ENCODE measurements around the gene SLFN14.

SLFN14 gene

GRCh38 chr17:35534576-35535093, 26.0 kb downstream of the SLFN14 start:
- TF ChIP-seq POLR2AphosphoS5 (IDR thresholded peaks at IDR 0.05; ENCODE audit: low read depth, low read length) (no peak), SIN3A (IDR thresholded peaks at IDR 0.05; ENCODE audit: borderline replicate concordance, insufficient read depth, low read length) (no peak)

- TF ChIP-seq SIN3A (IDR thresholded peaks at IDR 0.05; ENCODE audit: borderline replicate concordance, insufficient read depth, low read length): no peak
- no peak for TF ChIP-seq FOXP2 (optimal IDR thresholded peaks at IDR 0.05; ENCODE audit: borderline replicate concordance, extremely low read depth, extremely low read length, insufficient read depth)
- TF ChIP-seq REST (IDR thresholded peaks at IDR 0.05; ENCODE audit: insufficient read depth in 1 of 2, low read depth in 2 of 2, low read length in 2 of 2): no peak
- no peak for TF ChIP-seq POLR2AphosphoS5 (IDR thresholded peaks at IDR 0.05; ENCODE audit: low read depth, low read length)
- TF ChIP-seq TAF1 (IDR thresholded peaks at IDR 0.05; ENCODE audit: borderline replicate concordance, insufficient read depth, low read length): no peak
These were observed 29.5 kb downstream of the SLFN14 start for GRCh38 chr17:35531160-35531559.

GRCh38 chr17:35529866-35530265, 30.8 kb downstream of the SLFN14 start:
- TF ChIP-seq REST (IDR thresholded peaks at IDR 0.05; ENCODE audit: insufficient read depth in 1 of 2, low read depth in 2 of 2, low read length in 2 of 2) (no peak), SIN3A (IDR thresholded peaks at IDR 0.05; ENCODE audit: borderline replicate concordance, insufficient read depth, low read length) (no peak), TAF1 (IDR thresholded peaks at IDR 0.05; ENCODE audit: borderline replicate concordance, insufficient read depth, low read length) (no peak), FOXP2 (optimal IDR thresholded peaks at IDR 0.05; ENCODE audit: borderline replicate concordance, extremely low read depth, extremely low read length, insufficient read depth) (no peak), POLR2AphosphoS5 (IDR thresholded peaks at IDR 0.05; ENCODE audit: low read depth, low read length) (no peak)

DNA sequence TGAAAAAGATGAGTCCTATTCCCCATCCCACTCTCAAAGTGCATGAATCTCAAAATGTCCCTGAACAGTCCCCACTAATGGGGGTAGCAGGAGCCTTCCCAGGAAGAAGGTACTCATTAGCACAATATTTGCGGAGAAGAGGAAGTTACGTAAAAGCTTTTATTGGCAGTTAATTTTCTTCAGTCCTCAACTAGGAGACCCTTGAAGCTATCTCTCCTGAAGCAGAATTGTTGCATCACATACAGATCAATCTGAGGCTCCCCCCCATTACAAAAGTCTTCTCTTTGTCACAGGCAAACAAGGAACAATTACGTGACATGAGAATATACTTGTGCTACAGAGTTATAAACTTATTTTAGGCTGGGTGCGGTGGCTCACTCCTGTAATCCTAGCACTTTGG, 37.3 kb downstream of the SLFN14 start:
- TF ChIP-seq TAF1 (IDR thresholded peaks at IDR 0.05; ENCODE audit: borderline replicate concordance, insufficient read depth, low read length) (no peak), POLR2AphosphoS5 (IDR thresholded peaks at IDR 0.05; ENCODE audit: low read depth, low read length) (no peak), SIN3A (IDR thresholded peaks at IDR 0.05; ENCODE audit: borderline replicate concordance, insufficient read depth, low read length) (no peak), REST (IDR thresholded peaks at IDR 0.05; ENCODE audit: insufficient read depth in 1 of 2, low read depth in 2 of 2, low read length in 2 of 2) (no peak), FOXP2 (optimal IDR thresholded peaks at IDR 0.05; ENCODE audit: borderline replicate concordance, extremely low read depth, extremely low read length, insufficient read depth) (no peak)

GRCh38 chr17:35521150-35521549, 39.5 kb downstream of the SLFN14 start:
- no peak for TF ChIP-seq FOXP2 (optimal IDR thresholded peaks at IDR 0.05; ENCODE audit: borderline replicate concordance, extremely low read depth, extremely low read length, insufficient read depth)
- no peak for TF ChIP-seq TAF1 (IDR thresholded peaks at IDR 0.05; ENCODE audit: borderline replicate concordance, insufficient read depth, low read length)
- TF ChIP-seq POLR2AphosphoS5 (IDR thresholded peaks at IDR 0.05; ENCODE audit: low read depth, low read length): no peak
- TF ChIP-seq REST (IDR thresholded peaks at IDR 0.05; ENCODE audit: insufficient read depth in 1 of 2, low read depth in 2 of 2, low read length in 2 of 2): no peak
- no peak for TF ChIP-seq SIN3A (IDR thresholded peaks at IDR 0.05; ENCODE audit: borderline replicate concordance, insufficient read depth, low read length)
